SKM-1 treated with dmso at 0.1 percent for 144 hours (cell line): ENCODE data around the gene LRP1B.

Source experiments
- DNase-seq: peaks from one replicate; lab custom pipeline; 2025; ENCODE audit not compliant: unreplicated experiment; lab: John Stamatoyannopoulos, UW

LRP1B gene

DNA sequence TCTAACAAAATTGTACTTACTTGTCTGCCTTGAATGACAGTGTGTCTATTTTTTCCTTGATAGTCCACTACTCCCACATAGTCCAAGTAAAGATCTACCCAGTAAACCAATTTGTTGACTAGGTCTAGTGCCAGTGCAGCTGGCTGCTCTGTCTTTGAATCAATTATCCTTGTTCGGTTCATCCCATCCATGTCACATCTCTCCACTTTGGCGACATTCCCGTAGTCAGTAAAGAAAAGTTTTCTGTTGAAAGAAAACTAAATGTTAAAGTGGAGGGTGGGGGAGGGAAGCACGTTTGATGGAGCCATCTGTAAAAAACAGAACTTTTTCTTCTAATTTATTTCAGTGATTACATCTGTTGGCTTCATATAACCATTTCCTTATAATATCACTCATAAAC is 1068.8 kb downstream of the LRP1B start:
- no peak for DNase-seq

DNA sequence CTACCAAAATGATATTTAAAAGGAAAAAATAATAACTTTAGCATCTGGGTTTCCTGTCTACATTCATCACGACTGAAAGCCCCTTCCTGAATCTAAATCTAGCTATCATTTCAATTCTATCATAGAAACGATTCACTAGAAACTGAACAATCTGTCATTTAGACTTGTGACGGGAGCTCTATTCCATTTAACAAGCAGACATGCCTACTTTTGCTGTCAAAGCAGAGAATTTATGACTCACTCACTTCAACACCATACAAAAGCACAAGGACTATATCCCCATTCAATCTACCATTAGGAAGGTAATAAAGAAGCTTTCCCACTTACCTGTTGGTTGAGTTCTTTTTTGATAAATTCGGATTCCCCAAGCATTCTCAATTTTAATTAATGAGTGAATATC is 1072.3 kb downstream of the LRP1B start:
- no peak for DNase-seq

DNA sequence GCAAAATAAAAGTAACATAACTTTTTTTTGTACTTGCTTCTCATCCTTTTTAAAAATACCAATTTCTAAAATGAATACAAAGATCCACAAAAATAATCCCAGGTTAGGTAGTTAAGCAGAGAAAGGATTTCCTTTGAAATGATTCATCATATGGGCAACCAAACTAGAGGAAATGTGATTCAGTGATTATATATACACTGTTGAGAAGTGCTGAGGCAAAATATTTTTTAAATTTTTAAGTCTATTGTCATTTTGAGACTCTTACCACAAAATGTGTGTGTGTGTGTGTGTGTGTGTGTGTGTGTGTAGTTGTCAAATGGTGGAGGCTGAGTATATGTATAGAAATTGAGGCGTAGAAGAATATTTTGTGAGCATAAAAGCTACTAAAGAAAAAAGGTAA is 1075.3 kb downstream of the LRP1B start:
- DNase-seq: no peak

DNA sequence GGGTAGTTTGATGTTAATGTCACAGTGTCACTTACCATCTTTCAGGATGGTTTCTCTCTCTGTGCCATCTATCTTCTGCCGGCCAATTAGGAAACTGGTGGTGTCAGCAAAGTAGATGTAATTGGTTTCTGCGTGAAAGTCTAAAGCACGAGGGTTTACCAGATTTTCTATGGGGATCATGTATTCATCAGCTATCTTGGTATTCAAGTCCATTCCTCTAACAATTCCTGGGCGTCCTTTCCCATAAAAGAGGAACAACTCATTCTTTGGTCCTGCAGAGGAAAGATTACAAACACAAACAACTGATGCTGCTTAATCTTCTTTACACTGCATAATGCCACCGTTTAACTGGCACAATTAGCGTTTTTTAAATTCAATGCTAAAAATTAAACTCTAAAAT is 1081.9 kb downstream of the LRP1B start:
- DNase-seq: no peak

DNA sequence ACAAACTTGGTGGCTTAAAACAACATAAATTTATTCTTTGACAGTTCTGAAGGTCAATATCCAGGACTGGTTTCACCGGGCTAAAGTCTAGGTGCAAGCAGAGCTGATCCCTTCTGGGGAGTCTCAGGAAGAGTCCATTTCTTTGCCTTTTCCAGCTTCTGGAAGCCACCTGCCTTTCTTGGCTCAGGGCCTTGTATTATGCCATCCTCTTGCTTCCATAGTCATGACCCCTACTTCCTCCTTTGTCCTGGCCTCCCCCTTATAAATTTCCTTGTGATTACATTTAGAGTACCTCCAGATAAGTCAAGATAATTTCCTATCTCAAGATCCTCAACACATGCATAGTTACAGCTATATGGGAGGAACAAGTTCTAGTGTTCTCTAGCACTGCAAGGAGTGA is 1089.5 kb downstream of the LRP1B start:
- no peak for DNase-seq

DNA sequence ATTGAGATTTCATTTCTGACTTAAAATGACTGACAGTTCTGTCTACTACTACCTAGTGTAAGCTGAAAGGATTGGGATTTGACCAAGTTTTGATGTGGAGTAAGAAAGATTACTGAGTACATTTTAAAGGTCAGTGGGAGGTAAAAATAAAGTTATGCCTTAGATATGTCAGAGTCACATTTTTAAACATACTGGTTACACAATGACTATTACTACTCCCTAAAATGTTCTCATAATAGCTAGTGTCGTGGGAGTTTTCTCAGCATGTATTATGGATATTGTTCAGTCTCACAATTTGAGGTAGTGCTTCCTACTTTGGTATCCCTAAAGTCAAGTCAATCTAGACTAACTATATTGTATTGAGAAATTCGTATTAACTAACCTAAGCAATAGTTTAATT is 1092.5 kb downstream of the LRP1B start:
- no peak for DNase-seq

DNA sequence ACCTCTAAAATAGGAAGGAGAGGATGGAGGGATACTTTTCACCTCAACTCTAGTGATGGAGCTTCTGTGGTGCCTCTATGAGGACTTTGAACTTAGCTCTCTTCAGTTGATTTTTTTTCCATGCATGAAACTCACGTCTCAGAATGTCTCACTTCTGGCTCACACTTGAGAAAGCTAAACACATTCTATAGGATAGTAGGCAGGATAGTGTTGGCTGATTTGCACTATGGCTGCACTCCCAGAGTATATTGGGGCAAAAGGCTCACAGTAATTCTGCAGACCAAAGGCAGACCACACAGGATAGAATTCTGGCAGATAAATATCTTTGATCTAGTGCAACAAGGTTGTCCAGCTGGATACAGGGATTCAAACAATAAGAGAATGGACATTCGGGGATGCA is 1093.5 kb downstream of the LRP1B start:
- no peak for DNase-seq

DNA sequence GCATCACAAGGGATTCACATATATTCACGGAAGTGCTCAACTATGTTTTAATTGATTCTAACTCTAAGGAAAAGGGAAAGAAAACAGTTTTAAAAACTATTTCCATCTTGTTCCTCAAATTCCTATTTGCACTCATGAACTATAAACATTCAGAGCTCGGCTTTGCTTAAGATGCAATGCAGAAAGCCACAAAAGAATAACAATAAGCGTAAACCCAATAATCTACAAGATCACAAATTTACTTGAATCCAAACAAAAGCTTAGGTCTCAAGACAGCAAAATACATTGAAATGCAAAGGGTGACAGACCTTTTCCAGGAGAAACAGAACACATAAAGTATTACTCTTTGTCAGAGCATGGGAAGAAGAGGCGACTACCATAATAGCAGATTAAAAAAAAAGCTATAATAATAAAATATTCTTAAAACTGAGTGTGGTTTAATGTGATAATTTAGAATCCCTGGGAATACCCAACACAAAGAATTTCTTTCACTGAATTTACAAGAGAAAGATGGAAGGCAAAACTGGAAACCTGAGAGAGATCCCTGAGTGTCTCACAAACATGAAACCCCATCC is 1094.9 kb downstream of the LRP1B start:
- no peak for DNase-seq

DNA sequence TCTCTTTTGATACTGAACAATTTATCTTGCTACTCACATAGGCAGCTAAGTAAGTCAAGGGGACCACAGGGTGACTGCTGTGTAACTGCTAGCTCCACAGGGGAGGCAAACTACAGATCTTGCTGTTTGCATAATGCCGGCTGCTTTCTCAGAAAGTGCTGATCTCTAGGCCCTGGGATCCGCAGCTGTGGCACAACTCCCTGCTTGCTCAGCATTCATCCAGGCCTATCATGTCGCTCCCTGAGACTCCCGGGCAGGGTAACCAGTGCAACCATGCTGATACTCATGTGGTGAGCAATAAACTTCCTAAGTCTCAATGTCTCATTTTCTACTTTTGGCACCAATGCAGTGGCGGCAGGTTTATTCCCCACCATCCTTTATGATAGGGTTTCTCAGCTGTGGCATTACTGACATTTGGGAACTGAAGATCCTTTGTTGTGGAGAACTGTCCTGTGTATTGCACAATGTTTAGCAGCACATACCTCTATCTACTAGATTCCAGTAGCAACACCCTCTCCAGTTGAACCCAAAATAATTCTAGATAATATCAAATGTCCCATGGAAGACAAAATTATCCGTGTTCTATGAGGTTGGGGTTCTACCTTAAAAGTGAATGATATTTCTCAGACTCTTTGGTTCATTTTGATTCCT is 1101.3 kb downstream of the LRP1B start:
- DNase-seq: no peak

DNA sequence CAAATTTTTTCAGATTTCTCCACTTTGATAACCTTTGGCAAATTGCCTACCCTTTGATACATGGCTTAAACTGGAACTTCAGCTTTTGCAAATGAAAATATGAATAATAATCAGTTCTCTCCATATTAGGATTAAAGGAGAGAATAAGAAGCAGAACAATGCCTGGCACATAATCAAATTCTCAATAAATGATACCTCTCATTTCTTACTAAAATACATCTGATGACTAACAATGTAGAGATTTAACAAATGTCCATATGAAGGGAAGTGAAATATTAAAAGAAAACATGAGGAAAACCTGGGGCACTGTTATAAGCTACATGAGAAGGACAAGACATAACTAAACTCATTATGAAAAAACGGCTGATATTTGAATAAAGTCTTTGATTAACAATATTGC is 1103.6 kb downstream of the LRP1B start:
- DNase-seq: no peak

DNA sequence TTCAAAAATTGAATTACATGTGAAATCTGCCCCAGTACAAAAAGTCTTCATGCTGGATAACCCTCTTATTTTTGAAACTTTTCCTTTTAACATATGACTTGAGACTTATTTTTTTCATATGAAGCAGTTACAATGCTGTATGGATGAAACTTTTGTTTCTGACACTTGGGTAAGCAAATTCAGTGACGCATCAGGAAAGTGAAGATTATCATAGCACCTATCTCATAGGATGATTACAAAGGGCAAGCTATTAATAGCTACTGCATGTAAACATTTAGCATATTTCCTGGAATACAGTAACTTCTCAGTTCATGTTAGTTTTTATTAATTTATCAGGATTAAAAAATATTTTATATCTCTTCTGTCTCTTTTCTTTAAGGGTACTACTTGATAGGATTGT is 1109.2 kb downstream of the LRP1B start:
- DNase-seq: no peak

DNA sequence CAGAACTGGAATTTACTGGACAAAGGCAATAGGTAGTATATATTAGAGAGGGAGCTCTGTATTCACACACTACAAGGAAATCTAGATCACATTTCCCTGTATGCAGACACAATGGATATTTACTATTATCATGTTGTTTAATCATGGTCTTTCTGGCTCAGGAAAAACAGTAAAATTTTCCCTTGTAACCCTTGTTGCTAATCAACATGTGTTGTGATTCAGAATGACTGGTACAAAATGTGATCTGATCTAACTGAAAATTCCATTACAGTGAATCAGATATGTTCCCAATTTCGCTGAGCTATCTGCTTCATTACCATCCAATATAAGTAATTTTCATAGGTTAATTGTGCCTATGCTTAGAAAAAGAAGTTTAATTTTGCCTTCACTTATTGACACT is 1109.7 kb downstream of the LRP1B start:
- no peak for DNase-seq

DNA sequence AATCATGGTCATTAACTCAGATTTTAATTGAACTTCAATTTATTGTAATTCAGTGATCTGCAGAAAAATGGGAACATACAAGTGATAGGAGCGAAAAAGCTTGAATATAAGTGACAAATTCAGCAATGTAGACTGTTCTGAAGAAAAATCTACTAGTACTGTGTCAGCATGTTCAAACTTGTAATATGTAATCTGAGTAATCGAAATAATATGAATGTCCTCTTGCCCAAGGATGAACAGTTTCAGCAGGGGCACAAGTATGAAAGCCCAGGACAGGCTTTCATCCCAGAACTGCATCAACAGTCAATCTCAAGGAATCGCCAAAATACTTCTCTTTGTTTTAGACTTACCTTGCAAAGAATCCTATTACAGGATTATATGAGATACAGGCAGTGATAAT is 1110.5 kb downstream of the LRP1B start:
- DNase-seq: no peak

DNA sequence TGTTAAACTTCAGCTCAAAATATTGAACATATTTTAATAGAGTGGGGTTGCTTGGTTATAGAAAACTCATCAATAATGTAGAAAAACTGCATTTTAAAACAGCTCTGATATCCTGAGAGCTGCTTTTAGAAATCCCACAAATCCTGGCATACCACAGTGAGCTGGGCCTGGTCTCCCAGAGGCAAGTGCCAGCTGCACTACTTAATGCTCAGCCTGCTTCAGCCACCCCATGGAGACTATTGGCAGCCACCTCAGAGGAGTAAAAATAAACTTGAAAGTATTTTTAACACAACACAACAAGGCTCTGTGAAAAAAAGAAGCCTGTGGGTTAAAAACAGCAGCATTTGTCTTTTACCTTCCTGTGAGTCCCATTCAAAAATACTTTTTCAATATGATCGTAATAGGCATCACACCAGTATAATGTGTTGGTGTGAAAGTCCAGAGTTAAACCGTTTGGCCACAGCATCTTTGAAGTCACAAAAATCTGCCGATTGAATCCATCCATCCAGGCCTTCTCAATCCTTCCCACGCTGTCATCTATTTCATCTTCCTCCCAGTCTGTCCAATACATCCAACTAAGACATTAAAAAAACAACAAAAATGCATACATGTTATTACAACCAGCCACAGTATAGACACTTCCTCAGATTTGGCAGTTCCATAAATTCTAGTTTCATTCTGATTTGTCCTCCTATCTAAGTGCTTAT is 1115.3 kb downstream of the LRP1B start:
- no peak for DNase-seq

DNA sequence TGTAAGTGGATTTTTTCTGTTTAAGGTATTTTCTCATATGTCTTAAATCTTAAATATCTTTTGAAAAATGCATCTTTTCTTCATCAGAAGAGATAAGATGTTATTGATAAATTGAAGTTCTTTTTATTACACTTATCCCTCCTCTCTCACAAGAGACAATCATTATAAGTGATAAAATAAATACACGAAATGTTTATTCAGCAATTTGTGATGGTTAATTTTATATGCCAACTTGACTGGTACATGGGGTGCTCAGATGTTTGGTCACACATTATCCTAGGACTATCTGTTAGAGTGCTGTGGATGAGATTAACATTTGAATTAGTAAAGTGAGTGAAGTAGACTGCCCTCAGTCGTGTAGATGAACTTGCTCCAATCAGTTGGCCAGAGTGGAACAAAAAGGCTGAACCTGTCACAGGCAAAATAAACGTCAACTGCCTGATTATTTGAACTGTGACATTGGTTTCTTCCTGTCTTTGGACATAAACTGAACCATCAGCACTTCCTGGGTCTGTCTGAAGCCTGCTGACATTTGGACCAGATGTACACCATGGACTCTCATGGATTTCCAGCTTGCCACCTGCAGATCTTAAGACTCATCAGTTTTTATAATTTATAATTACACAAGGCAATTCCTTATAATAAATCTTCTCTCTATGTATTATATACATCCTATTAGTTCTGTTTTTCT is 1126.7 kb downstream of the LRP1B start:
- DNase-seq: no peak

DNA sequence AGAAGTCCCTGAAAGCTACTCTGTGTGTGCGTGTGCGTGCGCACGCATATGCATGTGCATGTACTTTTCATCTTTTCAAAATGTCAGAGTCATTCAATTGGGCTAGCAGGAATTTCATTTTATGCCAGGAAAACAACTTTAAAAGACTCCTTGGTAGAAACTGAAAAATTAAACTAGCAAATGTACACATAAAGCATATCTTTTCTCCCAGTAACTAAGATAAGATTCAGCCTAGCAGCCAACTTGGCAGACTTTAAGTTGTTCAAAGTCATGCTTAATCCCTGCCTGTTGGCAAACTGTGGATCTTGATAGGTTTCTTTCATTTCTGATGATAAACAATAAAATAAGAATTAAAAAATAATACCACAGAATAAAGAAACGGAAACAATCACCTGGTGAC is 1129.1 kb downstream of the LRP1B start:
- no peak for DNase-seq

DNA sequence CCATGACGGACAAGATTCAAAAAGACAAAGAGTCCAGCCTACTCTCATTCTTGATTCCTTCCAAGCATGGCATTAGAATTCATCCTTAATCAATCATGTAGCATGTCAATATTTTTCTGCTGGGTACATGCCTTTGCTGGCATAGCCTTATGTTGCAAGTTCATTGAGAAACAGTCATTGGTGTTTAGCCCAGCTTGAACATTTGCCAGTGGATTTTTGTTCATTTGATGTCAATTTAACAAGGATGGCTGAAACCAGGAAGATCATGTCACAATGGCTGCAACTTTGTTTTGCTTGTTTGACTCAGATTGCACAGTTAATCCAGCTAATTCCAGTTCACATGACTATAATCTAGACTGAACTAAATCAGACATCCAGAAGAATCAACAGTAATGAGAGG is 1132.2 kb downstream of the LRP1B start:
- DNase-seq: no peak

DNA sequence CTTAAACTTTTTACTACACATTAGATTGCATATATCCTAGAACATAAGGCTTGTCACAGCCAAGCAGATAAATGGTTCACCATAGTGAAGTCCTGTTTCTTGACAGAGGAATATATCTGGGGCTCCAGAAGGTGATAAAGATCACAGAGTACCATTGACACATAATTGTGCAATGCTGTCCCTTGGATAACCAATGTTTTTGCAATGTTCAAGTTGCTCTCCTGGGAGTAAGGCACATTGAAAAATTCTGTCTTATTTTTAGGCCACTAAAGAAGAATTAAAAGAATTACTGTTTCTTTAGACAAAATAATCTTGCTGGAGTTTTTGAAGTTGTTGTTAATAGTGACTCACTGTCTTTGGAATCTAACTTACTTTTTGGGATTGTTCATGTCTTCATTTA is 1132.8 kb downstream of the LRP1B start:
- no peak for DNase-seq

DNA sequence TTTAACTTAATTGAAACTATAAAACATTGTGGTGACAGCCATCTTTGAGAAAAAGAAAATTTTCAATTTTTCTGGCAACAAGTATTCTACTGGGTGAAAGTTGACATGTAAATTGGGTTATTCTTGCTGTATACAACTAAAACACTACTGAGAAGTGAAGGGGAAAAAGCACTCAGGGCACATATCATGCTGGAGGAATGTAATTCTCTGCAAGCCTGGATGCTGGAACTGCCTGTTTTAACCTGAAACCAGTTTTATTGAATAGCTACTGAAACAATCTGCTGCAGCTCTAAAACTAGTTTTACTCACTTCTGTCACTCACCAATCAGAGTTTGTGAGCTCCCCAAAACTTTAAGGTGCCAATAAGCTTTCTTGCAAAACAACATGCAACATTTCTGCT is 1136.0 kb downstream of the LRP1B start:
- no peak for DNase-seq

DNA sequence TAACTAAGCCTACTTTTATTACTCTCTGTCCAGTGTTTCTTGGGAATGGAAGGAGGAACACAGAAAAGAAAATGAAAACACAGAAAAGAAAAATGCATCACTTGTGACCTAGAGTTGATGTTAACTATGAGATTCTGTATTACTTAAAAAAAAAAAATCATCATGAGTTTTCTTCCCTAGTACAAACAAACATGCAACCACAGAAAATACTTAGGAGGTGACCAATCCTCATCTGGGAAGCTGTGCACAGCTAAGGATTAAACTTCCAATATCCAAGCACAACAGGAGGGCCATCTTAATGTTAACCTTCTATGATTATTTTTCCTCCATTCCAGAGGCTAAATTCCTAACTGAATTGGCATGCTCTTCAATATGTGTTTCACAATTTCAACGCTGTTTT is 1140.4 kb downstream of the LRP1B start:
- no peak for DNase-seq

DNA sequence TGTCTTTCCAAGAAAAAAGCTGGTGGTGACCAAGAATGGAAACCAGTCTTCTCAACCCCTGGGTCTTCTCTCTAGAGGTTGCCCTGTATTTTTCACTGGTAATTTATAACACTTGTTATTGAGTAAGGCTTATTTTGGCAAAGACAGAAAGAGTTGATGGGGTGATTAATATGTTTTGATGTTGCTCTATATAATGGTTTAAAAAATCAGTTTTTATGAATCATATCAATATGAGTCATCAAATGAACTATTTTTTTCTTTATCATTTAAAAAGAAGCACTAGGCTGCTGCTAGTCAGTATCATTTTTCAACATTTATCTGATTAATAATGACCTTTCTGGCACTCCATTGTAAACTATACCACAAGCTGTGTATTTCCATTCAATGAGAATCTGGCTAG is 1142.2 kb downstream of the LRP1B start:
- DNase-seq: no peak

DNA sequence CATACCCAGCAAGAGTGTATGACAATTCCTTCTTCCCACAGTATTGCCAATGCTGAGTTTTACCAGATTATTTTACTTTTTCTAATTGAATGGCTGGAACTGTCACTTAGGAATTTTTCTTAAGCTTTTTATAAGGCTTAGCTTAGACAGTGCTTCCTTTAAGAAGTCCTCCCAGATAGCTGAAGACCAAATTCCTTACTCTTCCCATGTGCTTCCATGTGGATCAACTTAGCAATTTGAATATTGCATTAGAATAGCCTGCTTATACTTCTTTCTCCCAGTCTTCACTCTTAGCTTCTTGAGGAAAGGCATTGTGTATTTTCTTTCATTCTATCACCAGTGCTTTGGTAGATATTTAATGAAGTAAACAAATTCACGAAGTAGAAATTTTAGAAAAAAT is 1144.4 kb downstream of the LRP1B start:
- no peak for DNase-seq
